Measurements from ENCODE around the gene PCK1. TPM values are rescaled to one million over a fixed set of nuclear protein-coding genes. Genes with fewer than 3 reads are reported as not detected.

Gene PCK1
- total RNA-seq, 1 experiment from 2014 or later, result 0.49 TPM

DNA sequence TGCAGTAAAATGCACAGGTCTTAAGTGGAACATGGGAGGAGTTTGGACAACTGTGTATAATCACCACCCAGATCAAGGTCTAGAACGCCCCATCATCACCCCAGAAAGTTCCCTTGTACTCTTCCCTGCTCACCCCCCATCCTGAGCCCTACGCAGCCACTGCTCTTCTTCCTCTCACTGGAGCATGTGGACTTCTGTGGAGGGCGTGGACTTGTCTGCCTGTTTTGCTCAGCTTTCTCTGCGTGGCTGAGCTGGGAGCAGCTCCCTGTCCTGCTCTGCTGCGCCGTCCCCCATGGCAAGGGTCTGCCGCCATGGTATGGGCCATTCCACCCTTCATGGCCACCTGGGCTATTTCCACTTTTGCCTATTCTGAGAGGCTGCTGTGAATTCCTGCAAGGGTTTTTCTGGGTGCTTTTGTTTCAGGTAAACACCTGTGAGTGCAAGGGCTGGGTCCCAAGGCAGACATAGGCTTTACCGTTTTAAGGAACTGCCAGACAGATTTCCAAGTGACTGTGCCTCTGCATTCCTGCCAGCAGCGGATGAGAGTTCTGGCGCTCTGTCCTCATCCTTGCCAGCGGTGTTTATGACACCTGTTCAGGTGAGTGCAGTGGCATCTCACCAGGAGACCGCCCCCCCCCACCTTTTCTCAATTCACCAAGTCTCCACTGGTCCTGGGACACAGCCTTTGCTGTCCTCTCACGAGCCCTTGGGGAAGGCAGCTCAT, 19.7 kb downstream of the PCK1 start:
- H3K36me3 ChIP-seq (ENCODE audit: control insufficient read depth in 1 of 2, insufficient read depth in 2 of 2, low read length in 2 of 2), result no peaks in the 10 kb centered on the region
- no peak overlapping the region for H3K9ac ChIP-seq (ENCODE audit: low read length)
- no peaks in the 10 kb centered on the region for H4K20me1 ChIP-seq (ENCODE audit: insufficient read depth)
- POLR2A ChIA-PET, result no interaction called here
- no TSS peak for BruUV-seq (replicated peaks)
- intact Hi-C loops (cut with micrococcal nuclease), result no loop called here
- H2AFZ ChIP-seq (ENCODE audit: low read depth, low read length, poor library complexity, severe bottlenecking), result no peak overlapping the region
- H3K9me2 ChIP-seq (ENCODE audit: insufficient read depth), result no peaks in the 10 kb centered on the region
- RAD21 ChIA-PET (ENCODE audit: low non-redundant PET in 1 of 2, low total read pairs in 2 of 2, uncharacterized antibody in 2 of 2, unreplicated experiment in 2 of 2), result no interaction called here
- no peaks in the 10 kb centered on the region for H3K9me3 ChIP-seq (ENCODE audit: control insufficient read depth in 1 of 2, insufficient read depth in 1 of 2, low read depth in 1 of 2, low read length in 2 of 2)
- no peak overlapping the region for H3K27ac ChIP-seq (ENCODE audit: low read depth, low read length)
- H3K27me3 ChIP-seq (ENCODE audit: insufficient read depth, low read length), result peaks cover 60% of the 10 kb centered on the region
- H3K4me1 ChIP-seq (ENCODE audit: control insufficient read depth in 1 of 2, insufficient read depth in 2 of 2, low read length in 2 of 2), result no peaks in the 10 kb centered on the region
- no peak for ATAC-seq
- H3K4me3 ChIP-seq (replicated peaks in 1 of 2; ENCODE audit: low read depth in 1 of 2, low read length in 2 of 2), result no peak overlapping the region
- CTCF ChIA-PET, result no interaction called here
- TF ChIP-seq RAD21 (IDR thresholded peaks at IDR 0.05; ENCODE audit: low read depth) (no peak), ELF1 (IDR thresholded peaks at IDR 0.05; ENCODE audit: borderline replicate concordance, low read depth) (no peak), POLR2AphosphoS5 (IDR thresholded peaks at IDR 0.05; ENCODE audit: low read depth, low read length) (no peak), FOSL1 (IDR thresholded peaks at IDR 0.05; ENCODE audit: low read depth) (no peak), SIN3A (IDR thresholded peaks at IDR 0.05; ENCODE audit: low read depth) (no peak)
- TF ChIP-seq, protein P1, sequence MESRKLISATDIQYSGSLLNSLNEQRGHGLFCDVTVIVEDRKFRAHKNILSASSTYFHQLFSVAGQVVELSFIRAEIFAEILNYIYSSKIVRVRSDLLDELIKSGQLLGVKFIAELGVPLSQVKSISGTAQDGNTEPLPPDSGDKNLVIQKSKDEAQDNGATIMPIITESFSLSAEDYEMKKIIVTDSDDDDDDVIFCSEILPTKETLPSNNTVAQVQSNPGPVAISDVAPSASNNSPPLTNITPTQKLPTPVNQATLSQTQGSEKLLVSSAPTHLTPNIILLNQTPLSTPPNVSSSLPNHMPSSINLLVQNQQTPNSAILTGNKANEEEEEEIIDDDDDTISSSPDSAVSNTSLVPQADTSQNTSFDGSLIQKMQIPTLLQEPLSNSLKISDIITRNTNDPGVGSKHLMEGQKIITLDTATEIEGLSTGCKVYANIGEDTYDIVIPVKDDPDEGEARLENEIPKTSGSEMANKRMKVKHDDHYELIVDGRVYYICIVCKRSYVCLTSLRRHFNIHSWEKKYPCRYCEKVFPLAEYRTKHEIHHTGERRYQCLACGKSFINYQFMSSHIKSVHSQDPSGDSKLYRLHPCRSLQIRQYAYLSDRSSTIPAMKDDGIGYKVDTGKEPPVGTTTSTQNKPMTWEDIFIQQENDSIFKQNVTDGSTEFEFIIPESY (IDR thresholded peaks at IDR 0.05; ENCODE audit: extremely low read depth, insufficient replicate concordance, low read length), result no peak
- no peak for DNase-seq (ENCODE audit: low read depth, low spot score)
- H3K4me2 ChIP-seq (ENCODE audit: low read length), result no peak overlapping the region
- H3K79me2 ChIP-seq (ENCODE audit: insufficient read depth, low read length), result no peaks in the 10 kb centered on the region

All from HCT116 (cell line).